ENCODE results near the gene SLC39A6. TPM values are rescaled to one million over a fixed set of nuclear protein-coding genes. Genes with fewer than 3 reads are reported as not detected.
"Not testable (repeated sequence)": the region's sequence is repeated elsewhere in the genome, so short reads cannot be mapped to it uniquely, and the experiment has no call there.

Gene SLC39A6
- total RNA-seq, 1 donor from 2014 or later, result 75.8 TPM

DNA sequence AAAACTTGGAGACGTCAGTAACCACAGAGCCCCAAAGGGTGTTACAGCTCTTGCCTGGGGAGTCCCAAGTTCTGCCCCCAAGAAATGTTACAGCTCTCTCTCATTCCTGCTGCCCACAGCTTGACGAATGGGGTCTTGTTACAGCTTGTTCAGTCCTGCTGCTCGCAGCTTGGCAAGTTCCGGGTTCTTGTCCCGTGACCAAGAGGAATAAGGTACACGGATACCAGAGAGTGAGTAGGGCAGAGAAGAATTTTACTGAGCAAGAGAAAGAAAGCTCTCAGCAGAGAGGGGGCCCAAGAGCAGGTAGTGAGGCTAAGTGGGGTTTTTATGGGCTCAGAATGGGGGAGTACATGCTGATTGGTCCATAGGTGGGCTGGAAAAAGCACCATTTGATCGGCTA is 27.2 kb downstream of the SLC39A6 start:
- DNase-seq (ENCODE audit: extremely low spot score, unreplicated experiment), result no peak

DNA sequence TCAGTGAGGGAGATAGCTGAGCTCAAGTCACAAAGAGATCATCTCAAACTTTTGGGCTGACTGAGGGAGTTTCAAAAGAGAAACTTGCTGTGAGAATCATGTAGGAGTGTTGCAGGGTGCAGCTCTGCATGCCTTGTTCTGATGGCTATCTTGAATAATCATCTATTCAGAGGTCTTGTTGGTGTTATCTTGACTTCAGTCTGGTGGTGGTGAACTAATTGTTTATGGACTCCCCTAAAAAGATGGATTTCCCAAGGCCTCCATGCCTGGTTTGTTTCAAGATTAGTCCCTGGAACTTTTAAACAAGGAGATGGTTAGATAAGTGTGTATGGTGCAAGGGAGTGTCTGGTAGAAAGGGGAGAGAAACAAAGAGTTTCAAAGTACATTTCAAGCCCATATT is 29.8 kb downstream of the SLC39A6 start:
- H3K4me1 Mint-ChIP-seq (ENCODE audit: unreplicated experiment), result no peaks in the 10 kb centered on the region
- H3K4me3 Mint-ChIP-seq (ENCODE audit: unreplicated experiment), result no peak overlapping the region
- peaks cover 4% of the 10 kb centered on the region for H3K36me3 Mint-ChIP-seq (ENCODE audit: unreplicated experiment)
- TF ChIP-seq, protein P1, sequence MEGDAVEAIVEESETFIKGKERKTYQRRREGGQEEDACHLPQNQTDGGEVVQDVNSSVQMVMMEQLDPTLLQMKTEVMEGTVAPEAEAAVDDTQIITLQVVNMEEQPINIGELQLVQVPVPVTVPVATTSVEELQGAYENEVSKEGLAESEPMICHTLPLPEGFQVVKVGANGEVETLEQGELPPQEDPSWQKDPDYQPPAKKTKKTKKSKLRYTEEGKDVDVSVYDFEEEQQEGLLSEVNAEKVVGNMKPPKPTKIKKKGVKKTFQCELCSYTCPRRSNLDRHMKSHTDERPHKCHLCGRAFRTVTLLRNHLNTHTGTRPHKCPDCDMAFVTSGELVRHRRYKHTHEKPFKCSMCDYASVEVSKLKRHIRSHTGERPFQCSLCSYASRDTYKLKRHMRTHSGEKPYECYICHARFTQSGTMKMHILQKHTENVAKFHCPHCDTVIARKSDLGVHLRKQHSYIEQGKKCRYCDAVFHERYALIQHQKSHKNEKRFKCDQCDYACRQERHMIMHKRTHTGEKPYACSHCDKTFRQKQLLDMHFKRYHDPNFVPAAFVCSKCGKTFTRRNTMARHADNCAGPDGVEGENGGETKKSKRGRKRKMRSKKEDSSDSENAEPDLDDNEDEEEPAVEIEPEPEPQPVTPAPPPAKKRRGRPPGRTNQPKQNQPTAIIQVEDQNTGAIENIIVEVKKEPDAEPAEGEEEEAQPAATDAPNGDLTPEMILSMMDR (IDR thresholded peaks at IDR 0.05), result no peak
- peaks cover 33% of the 10 kb centered on the region for H3K27me3 Mint-ChIP-seq (ENCODE audit: unreplicated experiment)
- H3K9me3 Mint-ChIP-seq (ENCODE audit: unreplicated experiment), result no peaks in the 10 kb centered on the region
- no peak overlapping the region for H3K27ac Mint-ChIP-seq (ENCODE audit: unreplicated experiment)
- no peak for DNase-seq (ENCODE audit: extremely low spot score, unreplicated experiment)

More for the DNA sequence above, 27.2 kb downstream of the SLC39A6 start:
- H3K4me3 Mint-ChIP-seq (ENCODE audit: unreplicated experiment), result no peak overlapping the region
- H3K27me3 Mint-ChIP-seq (ENCODE audit: unreplicated experiment), result peaks cover 23% of the 10 kb centered on the region
- TF ChIP-seq, protein P1 (IDR thresholded peaks at IDR 0.05), result no peak
- no peaks in the 10 kb centered on the region for H3K4me1 Mint-ChIP-seq (ENCODE audit: unreplicated experiment)
- H3K27ac Mint-ChIP-seq (ENCODE audit: unreplicated experiment), result no peak overlapping the region
- no peaks in the 10 kb centered on the region for H3K9me3 Mint-ChIP-seq (ENCODE audit: unreplicated experiment)
- peaks cover 4% of the 10 kb centered on the region for H3K36me3 Mint-ChIP-seq (ENCODE audit: unreplicated experiment)

DNA sequence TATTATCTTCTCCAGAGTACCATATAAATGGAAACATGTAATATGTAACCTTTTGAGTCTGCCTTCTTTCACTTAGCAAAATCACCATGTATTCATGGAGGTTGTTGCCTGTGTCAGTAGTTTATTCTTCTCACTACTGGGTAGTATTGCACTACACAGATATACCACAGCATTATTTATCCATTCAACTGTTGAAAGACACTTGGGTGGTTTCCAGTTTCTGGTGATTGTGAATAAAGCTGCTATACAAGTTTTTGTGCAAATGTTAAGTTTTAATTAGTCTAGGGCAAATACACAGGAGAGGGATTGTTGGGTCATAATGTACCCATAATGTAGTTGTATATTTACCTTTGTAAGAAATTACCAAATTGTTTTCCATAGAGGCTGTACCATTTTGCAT is 32.2 kb downstream of the SLC39A6 start:
- no peak overlapping the region for H3K4me3 Mint-ChIP-seq (ENCODE audit: unreplicated experiment)
- no peak overlapping the region for H3K27ac Mint-ChIP-seq (ENCODE audit: unreplicated experiment)
- no peak for DNase-seq (ENCODE audit: extremely low spot score, unreplicated experiment)
- H3K4me1 Mint-ChIP-seq (ENCODE audit: unreplicated experiment), result peaks cover 2% of the 10 kb centered on the region
- H3K9me3 Mint-ChIP-seq (ENCODE audit: unreplicated experiment), result no peaks in the 10 kb centered on the region
- H3K36me3 Mint-ChIP-seq (ENCODE audit: unreplicated experiment), result no peaks in the 10 kb centered on the region
- H3K27me3 Mint-ChIP-seq (ENCODE audit: unreplicated experiment), result peaks cover 38% of the 10 kb centered on the region
- TF ChIP-seq, protein P1 (IDR thresholded peaks at IDR 0.05), result no peak

DNA sequence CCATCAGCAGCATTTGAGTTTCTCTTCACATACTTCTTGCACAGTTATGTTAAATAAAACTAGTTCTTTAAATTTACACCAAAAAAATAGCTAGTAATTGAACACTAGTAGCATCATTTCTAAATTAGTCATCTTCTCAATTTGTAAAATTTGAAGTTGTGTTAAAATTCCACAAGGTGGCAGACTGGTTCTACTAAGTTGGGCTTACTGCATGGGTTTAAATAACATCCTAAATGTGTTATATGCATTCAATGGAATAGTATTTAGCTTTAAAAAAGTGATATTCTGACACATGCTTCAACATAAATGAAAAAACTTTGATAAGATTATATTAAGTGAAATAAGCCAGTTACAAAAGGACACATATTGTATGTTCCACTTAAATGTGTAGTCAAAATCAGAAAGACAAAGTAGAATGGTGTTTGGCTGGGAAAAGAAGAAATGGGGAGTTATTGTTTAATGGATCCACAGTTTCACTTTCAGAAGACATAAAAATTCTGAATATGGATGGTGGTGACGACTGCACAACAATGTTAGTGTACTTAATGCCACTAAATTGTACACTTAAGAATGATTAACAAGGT is 33.1 kb downstream of the SLC39A6 start:
- DNase-seq (ENCODE audit: extremely low spot score, unreplicated experiment), result no peak
- H3K27ac Mint-ChIP-seq (ENCODE audit: unreplicated experiment), result no peak overlapping the region
- peaks cover 38% of the 10 kb centered on the region for H3K27me3 Mint-ChIP-seq (ENCODE audit: unreplicated experiment)
- TF ChIP-seq, protein P1 (IDR thresholded peaks at IDR 0.05), result peak; percentile 69
- H3K36me3 Mint-ChIP-seq (ENCODE audit: unreplicated experiment), result no peaks in the 10 kb centered on the region
- H3K4me3 Mint-ChIP-seq (ENCODE audit: unreplicated experiment), result no peak overlapping the region
- no peaks in the 10 kb centered on the region for H3K9me3 Mint-ChIP-seq (ENCODE audit: unreplicated experiment)
- H3K4me1 Mint-ChIP-seq (ENCODE audit: unreplicated experiment), result peaks cover 2% of the 10 kb centered on the region

DNA sequence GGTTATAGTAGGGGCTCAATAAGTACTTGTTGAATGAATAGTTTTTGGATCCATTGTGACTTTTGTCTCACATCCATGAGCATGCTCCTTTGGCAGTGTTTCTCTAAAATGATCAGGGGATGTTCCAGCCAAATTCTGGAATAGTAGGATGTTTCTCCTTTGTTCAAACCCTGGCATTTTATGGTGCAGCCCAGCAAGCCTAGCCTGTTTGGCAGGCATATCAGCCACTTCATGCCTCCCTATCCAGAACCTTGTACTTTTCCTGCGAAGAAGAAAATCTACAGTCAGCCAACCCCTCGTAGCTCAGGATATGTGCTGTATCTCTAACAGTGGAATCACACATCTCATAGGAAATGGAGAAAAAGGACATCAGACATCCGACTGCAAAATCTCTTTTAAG is 34.7 kb downstream of the SLC39A6 start:
- no peak for DNase-seq (ENCODE audit: extremely low spot score, unreplicated experiment)
- no peak overlapping the region for H3K27ac Mint-ChIP-seq (ENCODE audit: unreplicated experiment)
- peaks cover 2% of the 10 kb centered on the region for H3K4me1 Mint-ChIP-seq (ENCODE audit: unreplicated experiment)
- TF ChIP-seq, protein P1 (IDR thresholded peaks at IDR 0.05), result no peak
- no peaks in the 10 kb centered on the region for H3K9me3 Mint-ChIP-seq (ENCODE audit: unreplicated experiment)
- no peaks in the 10 kb centered on the region for H3K36me3 Mint-ChIP-seq (ENCODE audit: unreplicated experiment)
- no peak overlapping the region for H3K4me3 Mint-ChIP-seq (ENCODE audit: unreplicated experiment)
- H3K27me3 Mint-ChIP-seq (ENCODE audit: unreplicated experiment), result peaks cover 31% of the 10 kb centered on the region

DNA sequence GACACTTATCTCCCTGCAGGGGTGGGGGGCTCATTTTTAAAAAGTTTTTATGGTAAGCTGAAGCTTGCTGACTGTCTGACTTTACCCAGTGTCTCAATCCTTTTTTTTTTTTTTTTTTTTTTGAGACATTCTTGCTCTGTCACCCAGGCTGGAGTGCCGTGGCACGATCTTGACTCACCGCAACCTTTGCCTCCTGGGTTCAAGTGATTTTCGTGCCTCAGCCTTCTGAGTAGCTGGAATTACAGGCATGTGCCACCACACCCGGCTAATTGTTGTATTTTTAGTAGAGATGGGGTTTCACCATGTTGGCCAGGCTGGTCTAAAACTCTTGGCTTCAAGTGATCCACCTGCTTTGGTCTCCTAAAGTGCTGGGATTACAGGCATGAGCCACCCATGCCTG is 37.0 kb downstream of the SLC39A6 start:
- not testable (repeated sequence) for H3K36me3 Mint-ChIP-seq (ENCODE audit: unreplicated experiment); H3K4me1 Mint-ChIP-seq (ENCODE audit: unreplicated experiment); DNase-seq (ENCODE audit: extremely low spot score, unreplicated experiment); H3K4me3 Mint-ChIP-seq (ENCODE audit: unreplicated experiment); H3K9me3 Mint-ChIP-seq (ENCODE audit: unreplicated experiment); H3K27ac Mint-ChIP-seq (ENCODE audit: unreplicated experiment)
- peaks cover 19% of the 10 kb centered on the region for H3K27me3 Mint-ChIP-seq (ENCODE audit: unreplicated experiment)

All from osteocyte (in vitro differentiated cells).